Stimulated activated CD8-positive, alpha-beta memory T cell treated with anti-CD3 and anti-CD28 coated beads, Interleukin-12 subunit alpha, Interleukin-12 subunit beta, amount 100 ng/mL, for 24 hours (primary cell): ENCODE data around the gene POU6F2.
"Not testable (repeated sequence)": the region's sequence is repeated elsewhere in the genome, so short reads cannot be mapped to it uniquely, and the experiment has no call there.

ENCODE experiments used
- DNase-seq: peaks from one replicate; pipeline ENCODE4 v3.0.0-alpha.2; 2020; ENCODE audit errors: extremely low read depth

Gene POU6F2

DNA sequence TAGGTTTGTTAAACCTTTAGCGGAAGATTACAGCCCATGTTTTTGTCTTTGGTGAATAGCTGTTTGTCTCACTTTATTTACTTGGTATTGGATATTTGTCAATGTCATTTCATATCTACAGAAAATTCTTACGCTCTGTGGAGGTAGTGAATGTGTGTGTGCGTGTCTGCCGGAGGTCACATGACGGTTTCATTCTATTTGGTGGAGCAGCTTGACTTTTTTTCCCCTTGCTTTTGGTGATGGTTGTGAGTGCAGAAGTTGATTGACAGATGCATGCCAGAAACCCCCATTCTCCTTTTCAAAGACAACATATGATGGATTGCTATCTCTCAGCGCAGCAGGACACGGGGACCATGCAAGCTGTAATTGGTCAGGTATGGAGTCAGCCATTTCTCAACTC is at the start of gene POU6F2:
Gene POU6F2, plus strand, starts transcription at position 225 of the 400 bp plus-strand sequence. Its CDS starts 45 bp downstream, at position 270.
- DNase-seq, result no peak

DNA sequence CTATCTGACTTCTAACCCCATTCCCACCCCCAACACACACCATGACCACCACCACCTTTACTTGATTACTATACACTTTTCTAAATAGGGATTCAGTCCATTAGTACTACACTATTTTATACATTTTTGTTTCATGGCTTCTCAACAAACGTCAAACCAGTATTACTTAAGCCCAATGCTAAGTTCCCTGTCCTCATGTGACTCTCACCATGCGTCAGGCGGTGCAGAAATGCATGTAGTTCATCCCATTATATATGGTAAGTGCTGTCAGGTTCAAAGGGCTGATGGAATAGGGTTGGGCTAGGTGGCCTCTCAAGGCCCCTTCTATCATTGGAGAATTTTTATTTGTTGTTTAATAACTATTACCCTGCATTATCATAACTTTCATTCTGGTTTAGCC is 49.2 kb upstream of the POU6F2 start:
- no peak for DNase-seq

- no peak for DNase-seq
Measured at GRCh38 chr7:38929460-38930171, 48.1 kb upstream of the POU6F2 start.

- DNase-seq, result peak; percentile 9
Measured at GRCh38 chr7:38932509-38933168, 45.1 kb upstream of the POU6F2 start.

GRCh38 chr7:38934051-38934450 is 43.7 kb upstream of the POU6F2 start:
- no peak for DNase-seq

GRCh38 chr7:38934536-38934935 is 43.2 kb upstream of the POU6F2 start:
- no peak for DNase-seq

GRCh38 chr7:38936641-38937040 is 41.1 kb upstream of the POU6F2 start:
- DNase-seq, result no peak

GRCh38 chr7:38938001-38938485 is 39.7 kb upstream of the POU6F2 start:
- DNase-seq, result no peak

DNA sequence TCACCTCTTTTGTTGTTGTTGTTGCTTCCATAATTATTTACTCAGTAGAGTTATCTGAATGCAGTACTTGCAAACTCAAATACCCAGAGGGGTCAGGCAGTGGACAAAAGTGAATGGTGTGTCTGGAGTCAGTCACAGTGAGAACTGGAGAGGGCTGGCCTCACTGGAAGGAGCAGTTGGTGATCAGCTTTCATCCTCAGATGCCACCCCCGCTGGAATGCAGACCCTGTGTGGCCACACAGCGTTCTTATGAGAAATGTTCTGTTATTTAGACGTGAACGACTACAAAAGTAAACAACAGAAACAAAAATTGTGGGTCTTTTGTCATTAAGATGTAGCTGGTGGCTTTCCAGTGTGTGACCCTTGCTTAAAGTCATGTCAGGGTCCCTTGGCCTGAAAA is 39.1 kb upstream of the POU6F2 start:
- no peak for DNase-seq

GRCh38 chr7:38940774-38941173 is 36.9 kb upstream of the POU6F2 start:
- no peak for DNase-seq

DNA sequence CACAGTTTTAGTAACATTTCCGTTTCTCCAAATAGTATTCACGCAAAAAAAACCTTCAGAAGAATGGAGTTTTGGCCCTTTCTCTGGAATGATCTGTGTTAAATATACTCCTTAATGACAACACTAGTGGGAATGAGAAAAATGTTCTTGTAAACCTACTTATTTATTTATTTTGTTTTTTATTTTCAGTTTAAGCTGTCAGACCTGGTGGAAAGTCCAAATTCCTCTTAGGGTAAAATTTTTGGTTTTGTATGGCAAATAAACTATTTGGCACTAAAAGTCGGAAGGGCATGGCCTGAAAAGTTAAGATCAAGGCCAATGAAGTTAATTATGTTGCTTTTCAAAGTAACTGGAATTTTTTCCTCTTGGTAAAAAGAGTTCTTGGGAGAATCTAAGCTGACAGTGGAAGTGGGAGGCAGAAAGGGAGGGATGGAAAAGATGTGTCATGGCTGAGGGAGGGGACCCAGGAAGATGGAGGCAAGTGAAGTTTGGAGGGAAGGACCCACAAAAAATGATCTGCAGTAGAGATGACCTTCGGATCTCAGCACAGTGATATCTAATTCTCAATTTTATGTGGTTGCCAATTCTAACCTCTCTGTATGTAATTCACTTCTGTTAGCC is 35.2 kb upstream of the POU6F2 start:
- DNase-seq, result no peak

DNA sequence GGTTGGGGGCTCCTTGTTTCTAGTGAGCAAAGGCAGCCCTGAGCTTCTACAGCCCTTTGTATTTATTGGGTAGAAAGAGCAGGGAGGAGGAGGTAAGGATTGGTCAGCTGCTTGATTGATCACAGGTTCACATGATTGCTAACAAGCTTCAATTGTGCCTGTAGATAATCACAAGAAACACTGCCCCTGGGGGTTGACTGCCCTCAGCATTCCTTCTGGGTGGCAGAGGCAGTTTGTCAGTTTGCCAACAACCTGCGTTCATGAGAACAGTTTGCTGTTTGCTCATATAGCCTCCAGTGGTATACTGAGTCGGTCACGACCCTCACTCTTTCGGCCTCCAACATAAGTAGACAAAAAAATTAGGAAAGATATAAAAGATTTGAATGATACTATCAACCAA is 30.2 kb upstream of the POU6F2 start:
- not testable (repeated sequence) for DNase-seq

DNA sequence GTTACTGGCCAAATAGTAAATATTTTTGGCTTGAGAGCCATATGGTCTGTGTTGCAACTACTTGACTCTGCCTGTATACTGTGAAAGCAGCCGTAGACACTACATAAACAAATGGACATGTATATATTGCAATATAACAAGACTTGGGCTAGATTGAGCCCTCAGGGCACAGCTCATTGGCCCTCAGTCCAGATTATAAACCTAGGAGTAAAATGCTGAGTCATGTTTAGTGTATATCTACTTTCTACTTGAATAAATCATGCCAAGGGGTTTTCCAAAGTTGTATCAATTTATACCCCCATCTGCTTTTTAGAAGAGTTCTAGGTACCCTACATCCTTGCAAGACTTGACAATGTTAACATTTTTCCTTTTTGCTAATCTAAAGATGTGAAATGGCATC is 27.4 kb upstream of the POU6F2 start:
- DNase-seq, result no peak

- no peak for DNase-seq
Measured at GRCh38 chr7:38951213-38951612, 26.5 kb upstream of the POU6F2 start.

- no peak for DNase-seq
Measured at GRCh38 chr7:38953227-38953626, 24.5 kb upstream of the POU6F2 start.

GRCh38 chr7:38953971-38954370 is 23.7 kb upstream of the POU6F2 start:
- no peak for DNase-seq

- DNase-seq, result no peak
Measured at GRCh38 chr7:38955892-38956291, 21.8 kb upstream of the POU6F2 start.

DNA sequence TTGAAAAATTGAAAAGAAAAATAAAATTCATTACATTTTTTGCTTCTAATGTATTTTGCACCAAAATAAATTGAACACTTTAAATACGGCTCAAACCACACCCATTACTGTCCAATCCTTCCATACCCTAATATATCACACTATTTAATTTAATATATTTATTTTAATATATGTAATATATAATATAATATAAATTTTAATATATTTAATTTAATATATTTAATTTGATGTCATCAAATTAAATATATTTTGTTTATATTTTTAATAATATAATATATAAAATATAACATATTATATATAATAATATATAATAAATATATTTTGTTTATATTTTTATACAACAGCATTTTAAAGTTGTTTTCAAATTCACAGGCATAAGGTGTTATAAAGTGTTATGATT is 15.7 kb upstream of the POU6F2 start:
- no peak for DNase-seq

GRCh38 chr7:38964921-38965320 is 12.8 kb upstream of the POU6F2 start:
- no peak for DNase-seq

- DNase-seq, result no peak
Measured at GRCh38 chr7:38973760-38974159, 3.9 kb upstream of the POU6F2 start.

GRCh38 chr7:38975944-38976392 is 1.7 kb upstream of the POU6F2 start:
- no peak for DNase-seq

DNA sequence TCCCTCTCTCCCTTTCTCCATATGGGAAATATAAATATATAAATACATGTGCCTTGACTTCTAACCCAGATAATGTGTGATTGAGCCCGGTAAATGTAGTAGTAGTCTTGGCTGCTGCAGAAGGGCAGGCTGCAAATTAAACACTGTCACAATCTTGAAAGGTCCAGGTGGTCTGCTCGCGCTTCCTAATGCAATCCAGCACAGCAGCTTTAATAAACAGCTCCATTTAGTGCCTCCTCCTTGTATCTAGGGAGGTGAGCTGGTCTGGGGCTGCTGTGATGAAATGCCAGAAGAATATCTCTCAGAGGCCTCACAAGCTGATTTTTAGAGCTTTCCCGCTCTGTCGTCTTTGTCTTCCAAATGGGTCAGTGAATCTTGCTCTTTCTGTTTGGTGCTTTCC is 782 bp downstream of the POU6F2 start:
- no peak for DNase-seq

GRCh38 chr7:38992203-38992602 is 14.5 kb downstream of the POU6F2 start:
- no peak for DNase-seq
